ENCODE results near the gene EBF3.

DNA sequence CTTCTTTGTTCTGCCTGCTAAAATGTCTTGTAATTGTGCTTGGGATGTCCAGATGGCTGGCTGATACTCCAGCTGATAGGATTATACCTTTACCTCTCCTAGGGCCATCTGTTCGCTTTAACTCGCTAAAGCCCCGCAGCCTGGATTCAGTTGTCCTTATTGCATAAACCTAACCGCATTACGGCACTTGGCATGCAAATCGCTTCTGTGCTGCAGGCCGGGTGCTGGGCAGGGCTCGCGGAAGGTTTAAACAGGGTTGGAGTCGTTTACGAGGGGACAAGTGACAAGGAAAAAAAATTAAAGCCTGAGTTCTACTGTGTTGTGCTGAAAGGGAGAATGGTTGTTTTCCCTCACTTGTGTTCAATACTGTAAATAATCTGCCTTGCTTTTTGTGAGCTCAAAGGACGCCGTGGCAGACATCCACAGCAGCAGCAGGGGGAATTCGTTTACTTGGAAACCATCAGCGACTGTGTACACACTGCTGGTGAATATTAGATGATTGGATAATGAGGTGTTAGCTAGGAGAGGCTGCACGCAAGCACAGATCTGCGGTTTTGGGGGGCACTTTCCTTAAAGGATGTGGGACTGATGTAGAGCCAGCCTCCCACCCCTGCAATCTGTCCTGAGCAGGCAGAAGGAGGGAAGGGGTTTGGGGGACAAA lies 93.0 kb downstream of the EBF3 start:
- TF ChIP-seq CTCF (IDR thresholded peaks at IDR 0.05; ENCODE audit: low read depth, low read length): no peak
- no peak for TF ChIP-seq EZH2phosphoT487 (IDR thresholded peaks at IDR 0.05; ENCODE audit: low read depth)
